ENCODE measurements around the gene LHX1. TPM values are rescaled to one million over a fixed set of nuclear protein-coding genes. Genes with fewer than 3 reads are reported as not detected.
A peak's percentile ranks its signal among the peaks of the same experiment; 100 is the strongest.

The LHX1 gene
- polyA plus RNA-seq: under 1 TPM in 1 of 4 donors, not detected in 3; 0.01 TPM
- long read RNA-seq, donor 1: 0 reads
- long read RNA-seq, donor 2: 0 reads
- long read RNA-seq, donor 3: 0 reads
- long read RNA-seq, donor 4: 0 reads
- long read RNA-seq, donor 5: 0 reads
- long read RNA-seq, donor 6: 0 reads
- long read RNA-seq, donor 7: 0 reads
- long read RNA-seq, donor 8: 0 reads
- long read RNA-seq, donor 9: 0 reads
- long read RNA-seq, donor 10: 0 reads

GRCh38 chr17:36937001-36937958 is at the start of gene LHX1:
TSS of gene LHX1 (plus strand) at chr17:36937475. CDS start at chr17:36938198, 723 bp downstream.
- peaks cover 16 to 98% (median 88%) of the 10 kb centered on the region in 3 donors for H3K27me3 ChIP-seq (ENCODE audit: control insufficient read depth in 3 of 3, insufficient read depth in 3 of 3, low read length in 3 of 3)
- no peaks in the 10 kb centered on the region for H3K36me3 ChIP-seq (ENCODE audit: control insufficient read depth in 3 of 3, insufficient read depth in 2 of 3, low read depth in 1 of 3, low read length in 3 of 3)
- peak within 1 kb of the TSS in 1 of 3 donors; percentile 23 for H3K4me3 ChIP-seq (ENCODE audit: low read depth in 1 of 3, low read length in 3 of 3)
- WGBS, 3 donors: 2 to 5% (median 4%) methylated on average over 75 of the region's 75 CpGs
- FAIRE-seq: no peak
- H3K9me3 ChIP-seq (ENCODE audit: control insufficient read depth in 2 of 2, insufficient read depth in 1 of 2, low read depth in 1 of 2, low read length in 1 of 2): peaks cover 0 to 12% of the 10 kb centered on the region in 2 donors
- peaks cover 3 to 38% (median 11%) of the 10 kb centered on the region in 3 donors for H3K4me1 ChIP-seq (ENCODE audit: control insufficient read depth in 3 of 3, insufficient read depth in 2 of 3, low read depth in 1 of 3, low read length in 2 of 3)
- peak in 1 of 2 donors; percentile 37 for DNase-seq
- no peak within 1 kb of the TSS for H3K27ac ChIP-seq (ENCODE audit: low read depth in 1 of 3, low read length in 2 of 3)

GRCh38 chr17:36888236-36888951 is 48.9 kb upstream of the LHX1 start:
- Histone ChIP-seq H3K27me3 (ENCODE audit: control insufficient read depth in 3 of 3, insufficient read depth in 3 of 3, low read length in 3 of 3) (peaks cover 0 to 21% (median 10%) of the 10 kb centered on the region in 3 donors), H3K27ac (ENCODE audit: low read depth in 1 of 3, low read length in 2 of 3) (no peak overlapping the region), H3K4me3 (ENCODE audit: low read depth in 1 of 3, low read length in 3 of 3) (no peak overlapping the region), H3K4me1 (ENCODE audit: control insufficient read depth in 3 of 3, insufficient read depth in 2 of 3, low read depth in 1 of 3, low read length in 2 of 3) (no peaks in the 10 kb centered on the region), H3K36me3 (ENCODE audit: control insufficient read depth in 3 of 3, insufficient read depth in 2 of 3, low read depth in 1 of 3, low read length in 3 of 3) (no peaks in the 10 kb centered on the region), H3K9me3 (ENCODE audit: control insufficient read depth in 2 of 2, insufficient read depth in 1 of 2, low read depth in 1 of 2, low read length in 1 of 2) (no peaks in the 10 kb centered on the region)
- 63 to 68% (median 68%) methylated on average over 8 of the region's 8 CpGs for WGBS, 3 donors
- DNase-seq (no peak), FAIRE-seq (no peak)

DNA sequence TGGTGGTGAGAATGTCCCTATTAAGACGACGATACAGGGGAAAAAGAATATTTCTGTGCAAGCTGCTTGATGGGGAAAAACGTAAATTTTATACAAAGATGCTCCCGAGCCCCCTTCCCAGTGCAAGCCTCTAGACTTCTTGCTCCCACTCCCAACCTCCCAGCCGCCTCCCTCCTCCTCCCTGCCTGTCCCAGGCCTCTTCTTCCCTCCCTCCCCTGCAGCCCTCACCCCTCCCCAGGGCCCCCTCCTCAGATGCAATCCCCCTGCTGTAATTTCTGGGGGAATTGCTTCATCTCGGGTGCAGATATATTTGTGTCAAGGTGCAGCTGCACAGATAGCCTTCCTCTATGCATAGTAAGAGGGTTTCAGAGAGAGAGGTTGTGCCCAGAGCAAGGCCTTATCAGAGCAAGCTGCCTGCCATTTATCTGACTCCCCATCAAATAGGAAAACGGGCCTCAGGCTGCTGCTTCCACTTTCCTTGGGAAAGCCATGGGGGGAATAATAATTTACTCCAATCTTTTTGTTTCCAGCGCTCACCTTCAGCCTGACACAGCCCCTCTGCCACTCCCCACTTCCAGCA is 47.4 kb upstream of the LHX1 start:
- no peak for FAIRE-seq
- H3K27me3 ChIP-seq (ENCODE audit: control insufficient read depth in 3 of 3, insufficient read depth in 3 of 3, low read length in 3 of 3): peaks cover 0 to 13% (median 8%) of the 10 kb centered on the region in 3 donors
- WGBS, 3 donors: 57 to 67% (median 65%) methylated on average over 8 of the region's 8 CpGs

GRCh38 chr17:36890398-36891168 is 46.7 kb upstream of the LHX1 start:
- no peak for FAIRE-seq
- Histone ChIP-seq H3K9me3 (ENCODE audit: control insufficient read depth in 2 of 2, insufficient read depth in 1 of 2, low read depth in 1 of 2, low read length in 1 of 2) (no peaks in the 10 kb centered on the region), H3K36me3 (ENCODE audit: control insufficient read depth in 3 of 3, insufficient read depth in 2 of 3, low read depth in 1 of 3, low read length in 3 of 3) (no peaks in the 10 kb centered on the region), H3K4me3 (ENCODE audit: low read depth in 1 of 3, low read length in 3 of 3) (no peak overlapping the region), H3K27me3 (ENCODE audit: control insufficient read depth in 3 of 3, insufficient read depth in 3 of 3, low read length in 3 of 3) (peaks cover 0 to 6% (median 2%) of the 10 kb centered on the region in 3 donors), H3K4me1 (ENCODE audit: control insufficient read depth in 3 of 3, insufficient read depth in 2 of 3, low read depth in 1 of 3, low read length in 2 of 3) (no peaks in the 10 kb centered on the region), H3K27ac (ENCODE audit: low read depth in 1 of 3, low read length in 2 of 3) (no peak overlapping the region)
- no peak for DNase-seq
- WGBS, 3 donors: 54 to 71% (median 65%) methylated on average over 13 of the region's 13 CpGs

More for the DNA sequence above, 47.4 kb upstream of the LHX1 start:
- Histone ChIP-seq H3K27ac (ENCODE audit: low read depth in 1 of 3, low read length in 2 of 3) (no peak overlapping the region), H3K9me3 (ENCODE audit: control insufficient read depth in 2 of 2, insufficient read depth in 1 of 2, low read depth in 1 of 2, low read length in 1 of 2) (no peaks in the 10 kb centered on the region), H3K4me1 (ENCODE audit: control insufficient read depth in 3 of 3, insufficient read depth in 2 of 3, low read depth in 1 of 3, low read length in 2 of 3) (no peaks in the 10 kb centered on the region), H3K36me3 (ENCODE audit: control insufficient read depth in 3 of 3, insufficient read depth in 2 of 3, low read depth in 1 of 3, low read length in 3 of 3) (no peaks in the 10 kb centered on the region), H3K4me3 (ENCODE audit: low read depth in 1 of 3, low read length in 3 of 3) (no peak overlapping the region)
- no peak for DNase-seq

DNA sequence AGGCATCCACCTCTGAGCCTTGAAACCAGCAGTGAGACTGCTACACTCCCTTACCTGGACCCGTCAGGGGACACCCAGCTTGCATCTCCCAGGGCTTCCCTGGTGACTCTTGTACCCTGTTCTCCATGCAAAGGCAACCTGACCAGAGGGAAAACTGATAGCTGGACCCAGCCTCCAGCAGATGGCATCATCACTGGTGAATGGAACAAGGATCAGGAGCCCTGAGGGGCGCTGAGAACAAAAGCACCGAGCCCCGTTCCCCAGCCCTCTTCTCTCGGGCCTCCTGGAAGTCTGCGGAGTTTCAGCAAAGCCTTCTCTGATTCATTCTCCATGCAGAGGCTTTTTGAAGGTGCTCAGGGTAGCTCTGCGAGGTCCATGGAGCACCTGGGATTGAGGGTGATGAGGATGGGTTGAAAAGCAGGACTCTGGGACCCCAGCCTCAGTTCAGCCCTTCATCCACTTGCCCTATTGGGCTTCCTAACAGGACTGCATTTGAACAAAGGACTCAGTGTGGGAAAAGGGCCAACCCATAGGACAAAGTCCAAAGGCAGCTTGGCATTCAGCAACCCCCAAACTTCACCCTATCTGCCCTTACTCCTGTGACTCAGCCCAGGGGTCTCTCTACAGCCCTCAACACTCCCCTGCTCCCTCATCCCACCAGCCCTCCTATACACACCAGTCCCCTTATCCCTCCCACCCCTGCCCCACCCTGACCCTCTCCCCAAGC is 45.0 kb upstream of the LHX1 start:
- no peak overlapping the region for H3K4me3 ChIP-seq (ENCODE audit: low read depth in 1 of 3, low read length in 3 of 3)
- H3K9me3 ChIP-seq (ENCODE audit: control insufficient read depth in 2 of 2, insufficient read depth in 1 of 2, low read depth in 1 of 2, low read length in 1 of 2): no peaks in the 10 kb centered on the region
- peak; percentile 15 to 29 for DNase-seq
- no peaks in the 10 kb centered on the region for H3K4me1 ChIP-seq (ENCODE audit: control insufficient read depth in 3 of 3, insufficient read depth in 2 of 3, low read depth in 1 of 3, low read length in 2 of 3)
- FAIRE-seq: no peak
- no peak overlapping the region for H3K27ac ChIP-seq (ENCODE audit: low read depth in 1 of 3, low read length in 2 of 3)
- WGBS, 3 donors: 81 to 84% (median 81%) methylated on average over 7 of the region's 7 CpGs
- H3K36me3 ChIP-seq (ENCODE audit: control insufficient read depth in 3 of 3, insufficient read depth in 2 of 3, low read depth in 1 of 3, low read length in 3 of 3): no peaks in the 10 kb centered on the region
- peaks cover 0 to 2% (median 2%) of the 10 kb centered on the region in 3 donors for H3K27me3 ChIP-seq (ENCODE audit: control insufficient read depth in 3 of 3, insufficient read depth in 3 of 3, low read length in 3 of 3)

- Histone ChIP-seq H3K27ac (ENCODE audit: low read depth in 1 of 3, low read length in 2 of 3) (no peak overlapping the region), H3K4me1 (ENCODE audit: control insufficient read depth in 3 of 3, insufficient read depth in 2 of 3, low read depth in 1 of 3, low read length in 2 of 3) (no peaks in the 10 kb centered on the region), H3K4me3 (ENCODE audit: low read depth in 1 of 3, low read length in 3 of 3) (no peak overlapping the region), H3K36me3 (ENCODE audit: control insufficient read depth in 3 of 3, insufficient read depth in 2 of 3, low read depth in 1 of 3, low read length in 3 of 3) (no peaks in the 10 kb centered on the region), H3K9me3 (ENCODE audit: control insufficient read depth in 2 of 2, insufficient read depth in 1 of 2, low read depth in 1 of 2, low read length in 1 of 2) (no peaks in the 10 kb centered on the region), H3K27me3 (ENCODE audit: control insufficient read depth in 3 of 3, insufficient read depth in 3 of 3, low read length in 3 of 3) (peaks cover 0 to 2% (median 2%) of the 10 kb centered on the region in 3 donors)
- FAIRE-seq: no peak
- no peak for DNase-seq
- WGBS, 3 donors: 82 to 89% (median 86%) methylated on average over 9 of the region's 9 CpGs
Observed at GRCh38 chr17:36894177-36894576, 43.1 kb upstream of the LHX1 start.

DNA sequence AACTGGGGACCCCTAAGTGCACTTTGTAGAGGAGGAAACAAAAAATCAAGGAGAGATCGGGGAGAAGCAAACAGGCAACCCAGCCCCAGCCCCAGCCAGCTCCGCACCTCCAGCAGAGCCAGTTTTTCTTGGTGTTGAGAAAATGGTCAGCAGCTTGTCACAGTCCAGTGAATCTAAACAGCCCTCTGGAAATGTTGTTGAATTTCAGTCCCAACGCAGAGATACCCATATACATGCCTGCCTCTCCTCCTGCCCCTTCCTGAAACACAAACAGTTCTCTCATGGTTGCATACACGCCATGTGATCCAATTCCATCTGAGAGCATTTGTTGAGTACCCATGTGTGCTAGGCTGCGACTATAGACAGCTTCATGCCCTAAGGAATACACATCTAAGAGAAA is 42.4 kb upstream of the LHX1 start:
- no peak for FAIRE-seq
- DNase-seq: no peak
- H3K4me1 ChIP-seq (ENCODE audit: control insufficient read depth in 3 of 3, insufficient read depth in 2 of 3, low read depth in 1 of 3, low read length in 2 of 3): no peaks in the 10 kb centered on the region
- H3K36me3 ChIP-seq (ENCODE audit: control insufficient read depth in 3 of 3, insufficient read depth in 2 of 3, low read depth in 1 of 3, low read length in 3 of 3): no peaks in the 10 kb centered on the region
- peaks cover 0 to 2% (median 0%) of the 10 kb centered on the region in 3 donors for H3K27me3 ChIP-seq (ENCODE audit: control insufficient read depth in 3 of 3, insufficient read depth in 3 of 3, low read length in 3 of 3)
- H3K4me3 ChIP-seq (ENCODE audit: low read depth in 1 of 3, low read length in 3 of 3): no peak overlapping the region
- H3K9me3 ChIP-seq (ENCODE audit: control insufficient read depth in 2 of 2, insufficient read depth in 1 of 2, low read depth in 1 of 2, low read length in 1 of 2): no peaks in the 10 kb centered on the region
- 83 to 89% (median 86%) methylated on average over 5 of the region's 5 CpGs for WGBS, 3 donors
- no peak overlapping the region for H3K27ac ChIP-seq (ENCODE audit: low read depth in 1 of 3, low read length in 2 of 3)

Data from small intestine (tissue), 16 donors.